ENCODE data around the gene SYT10.
A peak's percentile ranks its signal among the peaks of the same experiment; 100 is the strongest.
"Not testable (repeated sequence)": the region's sequence is repeated elsewhere in the genome, so short reads cannot be mapped to it uniquely, and the experiment has no call there.

Gene SYT10, protein sequence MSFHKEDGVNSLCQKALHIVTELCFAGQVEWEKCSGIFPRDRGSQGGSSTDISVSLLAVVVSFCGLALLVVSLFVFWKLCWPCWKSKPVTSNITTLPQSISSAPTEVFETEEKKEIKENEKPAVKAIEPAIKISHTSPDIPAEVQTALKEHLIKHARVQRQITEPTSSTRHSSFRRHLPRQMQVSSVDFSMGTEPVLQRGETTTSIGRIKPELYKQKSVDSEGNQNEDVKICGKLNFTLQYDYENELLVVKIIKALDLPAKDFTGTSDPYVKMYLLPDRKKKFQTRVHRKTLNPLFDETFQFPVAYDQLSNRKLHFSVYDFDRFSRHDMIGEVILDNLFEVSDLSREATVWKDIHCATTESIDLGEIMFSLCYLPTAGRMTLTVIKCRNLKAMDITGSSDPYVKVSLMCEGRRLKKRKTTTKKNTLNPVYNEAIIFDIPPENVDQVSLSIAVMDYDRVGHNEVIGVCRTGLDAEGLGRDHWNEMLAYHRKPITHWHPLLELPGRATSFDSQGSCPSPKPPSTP

GRCh38 chr12:33439587-33440011 is at the start of gene SYT10:
Gene SYT10 (minus strand): TSS chr12:33439819. CDS start chr12:33439522, 297 bp downstream.
- no peak for DNase-seq

DNA sequence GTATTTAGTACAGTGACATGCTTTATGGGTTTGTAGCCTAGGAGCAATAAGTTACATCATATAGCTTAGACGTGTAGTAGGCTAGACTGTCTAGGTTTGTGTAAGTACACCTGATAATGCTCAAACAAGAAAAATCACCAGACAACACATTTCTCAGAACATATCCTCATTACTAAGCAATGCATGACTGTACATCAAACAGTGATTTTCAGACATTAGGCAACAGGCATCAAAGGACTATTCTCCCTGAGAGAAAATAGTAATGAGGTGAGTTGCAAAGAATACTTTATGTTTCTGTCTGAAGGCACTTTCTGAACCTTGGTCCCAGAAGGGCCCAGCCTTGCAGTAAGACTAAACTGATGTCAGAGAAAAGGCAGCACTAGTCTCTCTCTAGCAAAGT is 48.4 kb upstream of the SYT10 start:
- DNase-seq: no peak

DNA sequence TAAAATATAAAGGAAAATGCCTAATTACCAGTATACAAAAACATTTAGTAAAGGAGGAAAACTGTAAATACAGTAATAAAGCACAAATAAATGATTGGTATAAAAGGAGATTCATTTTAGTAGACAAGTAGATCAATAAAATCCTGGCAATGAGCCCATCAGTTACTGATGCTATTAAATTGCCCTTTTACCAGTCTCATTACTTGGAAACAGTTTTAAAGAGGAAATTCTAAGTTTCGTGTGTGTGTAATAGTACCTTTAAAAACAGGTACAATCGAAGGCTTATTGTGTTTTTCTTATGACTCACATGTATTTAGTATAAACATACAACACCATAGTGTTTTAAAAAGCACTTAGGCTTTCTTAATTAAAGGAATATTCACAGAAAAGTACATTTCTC is 46.4 kb upstream of the SYT10 start:
- no peak for DNase-seq

GRCh38 chr12:33484161-33484560 is 44.5 kb upstream of the SYT10 start:
- no peak for DNase-seq

GRCh38 chr12:33480366-33480765 is 40.7 kb upstream of the SYT10 start:
- no peak for DNase-seq

DNA sequence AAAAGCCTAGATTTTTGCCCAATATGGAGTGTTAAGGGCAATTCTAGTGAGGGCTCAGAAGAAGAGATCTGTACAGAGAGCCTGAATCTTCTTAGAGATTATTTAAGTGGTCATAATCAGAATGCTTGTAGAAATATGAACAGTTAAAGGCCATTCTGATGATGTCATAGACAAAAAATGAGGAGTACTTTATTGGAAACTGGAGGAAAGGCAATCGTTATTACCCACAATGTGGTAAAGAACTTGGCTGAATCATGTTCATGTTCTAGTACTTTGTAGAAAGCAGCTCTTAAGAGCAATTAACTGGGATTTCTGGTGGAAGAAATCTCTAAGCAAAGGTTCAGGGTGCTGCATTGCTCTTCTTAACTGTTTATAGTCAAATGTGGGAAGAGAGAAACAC is 36.4 kb upstream of the SYT10 start:
- no peak for DNase-seq

DNA sequence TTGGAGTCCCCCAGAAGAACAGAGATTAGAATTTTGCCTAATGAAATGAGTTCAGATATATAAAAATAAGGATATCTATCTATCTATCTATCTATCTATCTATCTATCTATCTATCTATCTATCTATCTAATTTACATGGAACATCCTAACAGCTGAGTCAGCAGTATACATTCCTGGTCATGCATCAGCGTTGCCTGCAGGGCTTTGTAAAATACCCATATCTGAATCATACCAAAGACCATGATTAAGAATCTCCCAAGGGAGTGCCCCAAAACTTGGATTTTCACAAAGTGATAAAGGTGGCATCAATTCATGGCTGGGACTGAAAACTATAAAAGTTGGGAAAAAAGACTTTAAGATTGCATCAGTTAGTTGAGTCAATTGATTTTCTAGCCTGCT is 32.7 kb upstream of the SYT10 start:
- DNase-seq: no peak

DNA sequence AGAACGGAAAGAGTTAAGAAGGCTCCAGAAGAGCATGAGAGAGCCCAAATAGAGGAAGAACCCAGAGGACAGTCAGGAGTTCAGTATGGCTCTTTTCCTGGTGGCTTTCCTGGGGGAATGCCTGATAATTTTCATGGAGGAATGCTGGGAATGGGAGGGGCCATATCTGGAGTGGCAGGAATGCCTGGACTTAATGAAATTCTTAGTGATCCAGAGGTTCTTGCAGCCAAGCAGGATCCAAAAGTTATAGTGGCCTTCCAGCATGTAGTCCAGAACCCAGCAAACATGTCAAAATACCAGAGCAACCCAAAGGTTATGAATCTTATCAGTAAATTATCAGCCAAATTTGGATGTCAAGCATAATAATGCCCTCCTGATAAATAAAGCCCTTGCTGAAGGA is 15.5 kb upstream of the SYT10 start:
- DNase-seq: no peak

- DNase-seq: no peak
These were observed 10.9 kb upstream of the SYT10 start for GRCh38 chr12:33450480-33450879.

DNA sequence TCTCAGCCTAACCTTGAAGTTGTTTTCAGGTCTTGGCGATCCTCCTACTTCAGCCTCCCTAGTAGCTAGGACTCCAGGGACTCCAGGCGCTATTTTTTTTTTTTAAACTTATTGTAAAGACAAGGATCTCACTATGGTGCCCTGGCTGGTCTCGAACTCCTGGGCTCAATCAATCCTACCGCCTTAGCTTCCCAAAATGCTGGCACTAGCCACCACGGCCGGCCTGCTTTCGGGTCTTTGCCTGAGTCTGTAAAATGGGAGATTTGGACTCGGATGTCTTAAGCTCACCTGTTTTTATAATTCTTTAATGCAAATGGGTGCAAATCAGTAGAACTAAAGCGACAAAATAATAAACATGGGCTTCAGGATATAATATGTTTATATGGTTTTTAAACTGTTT is 858 bp upstream of the SYT10 start:
- no peak for DNase-seq

DNA sequence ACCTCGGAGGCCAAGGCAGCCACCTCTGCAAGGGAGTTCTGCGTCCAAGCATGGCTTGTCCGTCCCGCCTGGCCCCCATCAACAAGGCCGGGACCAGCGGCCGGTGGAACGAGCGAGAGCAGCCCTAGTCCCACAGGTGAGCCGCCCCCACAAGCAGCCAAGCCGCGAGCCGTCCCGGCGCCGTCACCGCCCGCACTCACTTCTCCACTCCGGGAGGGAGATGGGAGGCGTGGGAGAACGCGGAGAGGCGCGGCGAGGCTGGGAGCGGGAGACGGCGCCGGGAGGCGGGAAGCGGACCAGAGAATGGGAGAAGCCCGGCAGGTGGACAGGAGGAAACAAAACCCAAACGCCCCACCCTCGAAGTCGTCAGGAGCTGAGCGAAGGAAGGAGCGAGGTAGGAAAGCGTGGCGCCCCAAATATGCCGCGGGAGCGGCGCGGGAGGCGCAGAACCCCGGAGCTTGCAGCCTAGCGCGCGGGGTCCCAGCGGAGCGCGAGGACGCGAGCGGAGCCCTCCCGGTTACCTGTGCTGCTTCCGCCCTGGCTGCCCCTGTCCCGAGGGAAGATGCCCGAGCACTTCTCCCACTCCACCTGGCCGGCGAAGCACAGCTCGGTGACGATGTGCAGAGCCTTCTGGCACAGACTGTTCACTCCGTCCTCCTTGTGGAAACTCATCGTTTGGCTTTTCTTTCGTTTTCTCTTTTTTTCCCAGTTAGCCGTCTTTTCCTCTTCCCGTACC is 600 bp downstream of the SYT10 start:
- no peak for DNase-seq

DNA sequence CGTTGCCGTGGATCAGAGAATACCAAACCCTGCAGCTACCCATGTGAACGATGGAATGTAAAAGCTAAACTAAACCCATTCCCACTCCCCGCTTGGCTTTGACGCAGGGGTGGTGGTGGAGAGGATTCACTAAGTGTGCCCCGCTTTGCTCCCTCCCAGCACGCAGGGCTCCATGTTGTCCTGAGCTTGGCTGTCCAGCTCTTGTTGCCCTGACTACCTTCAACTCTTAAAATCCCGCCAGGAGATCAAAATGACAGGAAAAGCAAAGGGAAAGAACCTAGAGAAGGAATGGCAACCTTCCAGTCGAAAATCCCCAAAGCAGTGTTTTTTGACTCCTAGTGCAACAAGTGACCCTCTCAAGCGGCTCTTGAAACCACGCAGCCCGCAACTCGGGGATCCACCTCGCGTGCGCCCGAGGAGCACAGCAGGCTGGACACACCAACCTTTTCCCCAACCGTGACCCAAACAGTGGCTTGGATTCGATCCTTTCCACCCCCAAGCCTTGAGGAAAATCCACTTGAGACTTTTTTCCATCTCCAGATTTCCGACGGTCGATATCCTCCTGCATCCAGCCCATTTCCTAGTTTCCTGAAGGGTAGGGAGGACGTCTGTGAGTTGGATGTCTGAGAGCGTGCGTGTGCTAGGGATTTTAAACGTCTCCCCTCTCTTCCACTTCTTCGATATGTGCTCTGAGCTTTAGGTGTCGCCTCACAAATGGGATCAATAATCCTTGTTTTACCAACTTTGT is 1.4 kb downstream of the SYT10 start:
- DNase-seq: no peak

GRCh38 chr12:33437598-33437997 is 2.0 kb downstream of the SYT10 start:
- DNase-seq: no peak

DNA sequence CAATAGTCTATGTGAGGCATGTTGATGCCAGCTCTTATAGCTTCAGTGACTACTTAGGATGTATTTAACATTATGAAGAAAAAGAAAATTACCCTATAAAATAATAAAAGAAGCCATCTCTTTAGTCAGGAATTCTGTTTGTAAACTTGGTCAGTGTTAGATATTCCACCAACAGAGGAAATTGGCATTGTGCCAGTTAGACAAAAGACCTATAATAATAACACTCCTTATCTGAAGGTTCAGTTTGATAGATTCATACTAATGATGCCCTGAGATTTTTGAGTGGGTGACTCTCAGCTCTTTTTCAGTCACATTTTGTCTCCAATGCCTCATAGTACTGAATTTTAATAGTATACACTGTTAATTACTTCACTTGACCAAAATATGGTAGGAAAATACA is 6.6 kb downstream of the SYT10 start:
- DNase-seq: no peak

DNA sequence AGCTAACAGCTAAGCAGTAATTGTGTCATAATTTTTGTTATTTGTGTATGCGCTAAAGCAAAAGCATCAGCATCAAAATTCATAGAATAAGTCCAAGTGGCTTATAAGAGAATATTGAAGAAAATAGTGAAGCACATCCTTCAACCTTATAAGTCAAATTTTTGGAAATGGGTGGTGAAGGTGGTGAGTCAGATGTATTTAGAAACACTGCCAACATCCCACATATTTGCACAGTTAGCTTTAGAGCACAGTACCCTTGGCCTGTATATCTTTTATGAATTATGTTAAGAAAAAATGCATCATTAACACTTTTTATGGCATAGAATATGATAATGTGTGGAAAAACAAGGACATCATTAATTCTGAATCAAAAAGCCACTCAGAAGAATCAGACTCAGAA is 8.0 kb downstream of the SYT10 start:
- no peak for DNase-seq

- no peak for DNase-seq
These were observed 10.2 kb downstream of the SYT10 start for GRCh38 chr12:33429468-33429867.

GRCh38 chr12:33427071-33427470 is 12.5 kb downstream of the SYT10 start:
- peak in 1 of 2 experiments; percentile 3 for DNase-seq

DNA sequence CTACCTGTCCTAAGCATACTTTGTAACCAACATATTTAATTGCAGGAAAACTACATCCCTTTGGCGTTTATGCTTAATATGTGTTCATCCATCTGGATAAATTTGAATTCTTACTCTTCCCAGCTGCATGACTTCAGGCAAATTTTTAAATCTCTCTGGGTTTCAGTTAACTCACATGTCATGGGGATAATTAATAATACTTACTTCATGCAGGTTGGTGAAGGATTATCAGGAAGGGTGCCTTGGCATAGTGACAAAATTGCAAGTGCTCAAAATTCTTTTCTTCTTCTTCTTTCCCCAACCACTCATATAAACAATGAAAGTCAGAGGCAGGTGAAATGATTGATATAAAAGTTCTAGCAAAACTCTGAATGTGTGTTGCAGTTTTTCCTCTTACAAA is 15.9 kb downstream of the SYT10 start:
- no peak for DNase-seq

DNA sequence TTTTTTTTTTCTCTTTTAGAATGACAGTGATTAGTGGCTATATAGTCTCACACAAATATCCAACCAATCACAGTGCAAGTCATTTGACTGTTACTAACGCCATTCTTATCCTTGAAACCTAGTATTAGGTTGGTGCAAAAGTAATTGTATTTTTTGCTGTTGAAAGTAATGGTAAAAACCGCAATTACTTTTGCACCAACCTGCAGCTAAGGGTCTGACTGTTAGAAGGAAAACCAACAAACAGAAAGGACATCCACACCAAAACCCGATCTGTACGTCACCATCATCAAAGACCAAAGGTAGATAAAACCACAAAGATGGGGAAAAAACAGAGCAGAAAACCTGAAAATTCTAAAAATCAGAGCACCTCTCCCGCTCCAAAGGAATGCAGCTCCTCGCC is 27.2 kb downstream of the SYT10 start:
- not testable (repeated sequence) for DNase-seq

DNA sequence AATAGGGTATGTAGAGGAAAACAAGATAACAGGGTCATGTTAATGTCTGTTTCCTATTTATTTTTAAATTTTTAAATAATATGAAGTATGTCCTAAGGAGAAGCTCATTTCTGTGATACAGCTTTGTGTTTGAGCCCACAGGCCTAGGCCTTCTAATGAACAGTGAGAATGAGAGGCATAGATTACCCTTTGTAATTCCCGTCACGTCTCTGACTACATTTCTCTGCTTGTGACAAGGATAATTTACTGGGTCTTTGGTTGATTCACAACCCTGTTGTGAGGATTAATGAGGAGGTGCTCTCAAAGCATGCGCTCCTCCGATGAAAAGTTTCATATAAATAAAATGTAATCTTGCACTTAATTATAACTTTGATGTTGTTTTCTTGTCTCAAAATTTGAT is 56.1 kb downstream of the SYT10 start:
- no peak for DNase-seq

GRCh38 chr12:33376153-33376552 is 63.5 kb downstream of the SYT10 start:
- DNase-seq: no peak

DNA sequence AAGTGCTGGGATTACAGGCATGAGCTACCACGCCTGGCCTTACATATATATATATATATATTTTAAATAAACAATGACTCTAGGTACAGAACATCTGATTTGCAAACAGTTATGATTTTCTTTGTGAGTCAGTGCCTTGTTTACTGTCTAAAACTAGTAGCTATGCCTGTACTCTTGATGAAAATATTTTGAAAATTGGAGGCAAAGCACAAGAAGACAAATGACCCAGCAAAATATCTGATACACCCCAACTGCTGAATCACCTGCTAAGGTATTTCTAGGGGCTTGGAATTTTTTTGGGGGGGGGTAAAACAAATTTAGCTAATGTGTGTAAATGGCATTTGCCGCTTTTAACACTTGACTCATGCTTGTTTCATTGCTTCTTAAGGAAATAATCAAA is 69.3 kb downstream of the SYT10 start:
- no peak for DNase-seq

- no peak for DNase-seq
These were observed 82.4 kb downstream of the SYT10 start for GRCh38 chr12:33357181-33357580.

Measured in SHP77 (cell line).